SKM-1 treated with dmso at 0.1 percent for 144 hours (cell line): ENCODE data around the gene TTC16.

Experiments
- DNase-seq: peaks from one replicate; lab custom pipeline; 2025; ENCODE audit not compliant: unreplicated experiment; lab: John Stamatoyannopoulos, UW

The TTC16 gene

GRCh38 chr9:127720865-127721227 is 5.0 kb downstream of the TTC16 start:
- DNase-seq, result no peak

GRCh38 chr9:127721391-127721821 is 5.5 kb downstream of the TTC16 start:
- DNase-seq, result no peak

GRCh38 chr9:127722055-127722745 is 6.3 kb downstream of the TTC16 start:
- no peak for DNase-seq

DNA sequence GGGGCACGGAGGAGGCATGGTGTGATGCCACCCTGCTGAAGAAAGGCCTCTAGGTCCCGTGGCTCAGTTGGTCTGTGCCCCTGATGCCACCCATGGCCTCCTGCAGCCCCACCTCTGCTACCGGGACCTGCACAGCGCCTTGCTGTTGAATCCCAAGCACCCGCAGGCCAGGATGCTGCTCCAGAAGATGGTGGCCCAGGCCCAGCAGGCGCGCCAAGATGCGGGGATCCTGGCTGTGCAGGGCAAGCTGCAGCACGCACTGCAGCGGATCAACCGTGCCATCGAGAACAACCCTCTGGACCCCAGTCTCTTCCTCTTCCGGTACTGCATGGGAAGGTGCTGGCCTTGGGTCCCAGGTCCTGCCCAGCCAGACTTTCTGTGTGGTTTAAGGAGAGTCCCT is 7.1 kb downstream of the TTC16 start:
- no peak for DNase-seq

- DNase-seq, result no peak
Measured at GRCh38 chr9:127723444-127723843, 7.6 kb downstream of the TTC16 start.

GRCh38 chr9:127724012-127724411 is 8.1 kb downstream of the TTC16 start:
- DNase-seq, result no peak

DNA sequence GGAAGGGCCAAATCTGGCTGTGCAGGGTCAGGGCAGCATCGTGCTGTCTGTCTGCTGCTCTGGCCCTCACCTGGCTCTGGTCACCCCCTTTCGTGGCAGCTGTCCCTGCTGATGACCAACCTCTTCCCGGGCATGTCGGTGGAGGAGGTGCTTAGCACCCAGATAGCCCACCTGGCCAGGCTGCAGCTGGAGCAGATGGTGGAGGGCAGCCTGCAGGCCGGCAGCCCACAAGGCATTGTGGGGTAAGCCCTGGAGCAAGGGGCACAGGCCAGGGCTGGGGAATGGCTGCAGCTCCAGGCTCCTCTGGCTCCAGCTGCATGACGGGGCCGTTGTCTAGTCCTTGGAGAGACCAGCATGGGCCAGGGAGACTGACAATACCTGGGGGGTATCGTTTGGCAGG is 11.0 kb downstream of the TTC16 start:
- no peak for DNase-seq

GRCh38 chr9:127728808-127729207 is 12.9 kb downstream of the TTC16 start:
- DNase-seq, result no peak

DNA sequence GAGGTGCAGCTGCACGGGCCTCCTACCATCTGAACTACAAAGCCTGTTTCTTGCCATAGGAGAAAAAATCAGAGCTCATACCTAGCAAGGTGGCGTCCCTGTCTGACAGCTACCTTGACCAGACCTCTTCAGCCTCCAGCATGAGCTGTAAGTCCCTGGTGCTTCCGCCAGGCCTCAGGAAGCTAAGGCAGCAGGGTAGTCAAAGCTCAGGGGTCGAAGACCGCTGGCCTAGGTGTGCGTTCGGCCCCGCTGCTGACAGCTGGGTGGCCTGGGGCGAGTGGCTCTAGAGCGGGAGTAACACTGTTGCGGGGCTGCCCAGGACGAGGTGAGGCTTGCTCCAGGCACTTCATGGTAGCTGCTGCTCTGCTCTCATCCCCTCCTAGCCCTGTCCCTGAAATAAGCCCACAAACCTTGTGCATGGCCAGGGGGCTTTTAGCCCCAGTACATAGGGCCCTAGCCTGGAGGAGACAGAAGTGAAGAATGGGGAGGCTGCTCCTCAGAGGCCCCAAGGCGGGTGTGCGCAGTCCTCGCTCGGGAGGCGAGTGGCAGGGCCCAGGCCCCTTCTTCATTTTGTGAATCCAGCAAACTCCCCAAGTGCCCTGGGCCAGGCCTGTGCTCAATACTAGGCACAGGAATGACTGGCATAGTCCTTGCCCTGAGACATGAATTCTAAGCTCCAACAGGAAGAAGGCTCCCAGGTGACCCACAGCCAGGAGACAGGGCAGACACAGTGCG is 13.8 kb downstream of the TTC16 start:
- DNase-seq, result no peak

DNA sequence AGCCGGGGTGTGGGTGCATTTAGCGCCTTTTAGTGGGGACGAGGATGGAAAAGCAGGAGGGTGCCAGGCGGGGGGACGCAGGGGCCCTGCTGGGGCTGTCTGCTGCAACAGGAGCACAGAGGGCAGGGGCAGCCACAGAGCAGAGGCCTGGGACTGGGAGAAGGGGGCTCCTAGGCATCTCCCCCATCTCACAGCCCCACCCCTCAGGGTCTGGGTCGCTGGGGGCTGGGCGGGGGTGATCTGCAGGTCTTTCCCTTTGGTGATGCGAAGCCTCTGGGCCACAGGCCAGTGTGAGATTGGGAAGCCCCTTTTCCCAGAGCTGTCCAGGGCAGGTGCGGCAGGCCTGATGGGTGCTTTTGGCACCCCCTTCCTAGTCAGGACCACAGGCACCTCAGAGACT is 14.4 kb downstream of the TTC16 start:
- DNase-seq, result no peak

DNA sequence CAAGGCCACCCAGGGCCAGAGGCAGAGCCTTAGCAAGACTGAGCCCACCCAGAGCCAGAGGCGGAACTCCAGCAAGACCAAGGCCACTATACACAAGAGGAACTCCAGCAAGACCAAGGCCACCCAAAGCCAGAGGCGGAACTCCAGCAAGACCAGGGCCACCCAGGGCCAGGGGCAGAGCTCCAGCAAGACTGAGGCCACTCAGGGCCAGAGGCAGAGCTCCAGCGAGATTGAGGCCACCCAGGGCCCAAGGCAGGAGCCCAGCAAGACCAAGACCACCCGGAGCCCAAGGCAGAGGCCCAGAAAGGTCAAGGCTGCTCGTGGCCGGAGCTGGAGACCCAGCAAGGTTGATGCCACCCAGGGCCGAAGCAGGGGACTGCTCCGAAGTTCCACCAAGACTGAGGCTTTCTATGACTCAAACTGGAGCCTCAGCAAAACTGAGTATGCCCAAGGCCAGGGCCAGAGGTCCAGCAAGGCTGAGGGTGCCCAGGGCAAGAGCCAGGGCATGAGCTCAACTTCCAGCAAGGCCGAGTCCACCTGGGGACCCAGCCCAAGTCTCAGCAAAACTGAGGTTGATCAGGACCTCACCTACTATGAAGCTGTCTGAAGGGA is 15.0 kb downstream of the TTC16 start:
- DNase-seq, result no peak

DNA sequence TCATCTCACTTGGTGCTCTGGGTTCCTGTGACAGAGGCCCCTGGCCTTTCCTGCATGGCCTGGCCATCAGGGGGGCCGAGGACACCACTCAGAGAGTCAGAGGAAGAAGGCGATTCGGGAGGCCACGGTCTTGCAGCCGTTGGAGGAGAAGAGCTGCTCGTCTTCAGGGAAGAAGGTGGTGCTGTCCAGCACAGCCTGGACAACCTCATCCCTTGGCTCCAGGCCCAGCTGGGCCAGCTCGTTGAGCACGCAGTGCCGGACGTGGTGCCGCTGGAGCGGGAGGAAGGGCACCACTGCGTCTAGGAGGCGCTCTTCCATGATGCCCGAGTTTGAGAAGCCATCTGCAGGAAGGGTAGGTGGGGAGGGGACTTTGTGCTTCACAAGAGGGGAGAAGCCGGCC is 16.1 kb downstream of the TTC16 start:
- no peak for DNase-seq

DNA sequence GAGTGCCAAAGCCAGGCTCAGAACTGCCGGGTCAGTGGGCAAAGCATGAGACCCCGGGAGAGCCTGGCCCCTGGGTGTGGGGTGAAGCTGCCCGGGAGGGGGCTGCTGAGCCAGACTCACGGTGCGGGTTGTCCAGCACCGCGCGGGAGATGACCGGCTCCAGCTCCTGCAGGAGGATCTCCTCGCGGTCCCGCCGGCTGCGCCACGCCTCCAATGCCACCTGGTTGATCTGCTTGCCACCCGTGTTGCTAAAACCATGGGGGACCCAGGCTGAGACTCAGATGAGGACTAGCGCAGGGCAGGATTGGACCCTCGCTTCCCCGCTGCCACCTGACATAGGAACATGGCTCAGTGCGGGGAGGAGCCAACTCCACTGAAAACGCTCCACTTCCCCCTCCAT is 16.6 kb downstream of the TTC16 start:
- DNase-seq, result no peak

DNA sequence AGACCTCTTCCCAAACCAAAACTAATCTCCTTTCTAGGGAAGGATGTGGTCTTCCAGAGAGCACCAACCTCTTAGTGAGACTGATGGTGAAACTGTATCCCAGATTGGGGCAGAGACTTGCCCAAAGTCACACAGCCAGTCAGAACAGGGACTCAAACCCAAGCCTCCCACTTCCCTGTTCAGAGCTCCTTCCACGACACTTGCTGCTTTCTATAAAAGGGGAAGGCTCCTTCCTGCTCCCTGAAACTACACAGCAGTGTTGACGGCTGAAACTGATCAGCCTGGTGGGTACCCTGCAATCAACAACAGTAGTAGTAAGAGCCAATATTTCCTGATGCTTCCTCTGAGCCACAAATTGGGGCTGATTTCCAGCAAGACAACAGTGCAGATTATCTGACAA is 17.7 kb downstream of the TTC16 start:
- no peak for DNase-seq

DNA sequence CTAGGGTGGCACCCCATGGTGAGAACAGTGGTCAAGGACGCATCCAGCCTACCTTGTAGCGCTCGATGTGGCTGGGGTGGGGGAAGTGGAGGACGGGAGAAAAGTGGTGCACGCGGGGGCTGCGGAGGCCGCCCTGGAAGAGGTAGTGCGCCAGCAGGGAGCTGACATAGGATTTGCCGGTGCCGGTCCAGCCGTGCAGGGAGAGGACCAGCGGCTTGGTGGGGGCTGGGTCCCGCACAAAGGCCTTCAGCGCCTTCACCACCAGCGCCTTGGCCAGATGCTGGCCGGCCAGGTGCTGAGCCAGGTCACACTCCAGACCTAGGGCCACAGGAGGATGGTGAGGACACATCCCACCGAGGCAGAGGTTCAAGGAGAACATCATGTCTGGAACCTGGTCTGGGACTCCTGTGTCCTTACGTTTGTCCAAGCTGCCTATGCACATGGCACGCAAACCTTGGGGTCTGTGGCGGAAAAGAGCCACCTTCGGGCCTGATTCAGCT is 18.4 kb downstream of the TTC16 start:
- DNase-seq, result no peak

DNA sequence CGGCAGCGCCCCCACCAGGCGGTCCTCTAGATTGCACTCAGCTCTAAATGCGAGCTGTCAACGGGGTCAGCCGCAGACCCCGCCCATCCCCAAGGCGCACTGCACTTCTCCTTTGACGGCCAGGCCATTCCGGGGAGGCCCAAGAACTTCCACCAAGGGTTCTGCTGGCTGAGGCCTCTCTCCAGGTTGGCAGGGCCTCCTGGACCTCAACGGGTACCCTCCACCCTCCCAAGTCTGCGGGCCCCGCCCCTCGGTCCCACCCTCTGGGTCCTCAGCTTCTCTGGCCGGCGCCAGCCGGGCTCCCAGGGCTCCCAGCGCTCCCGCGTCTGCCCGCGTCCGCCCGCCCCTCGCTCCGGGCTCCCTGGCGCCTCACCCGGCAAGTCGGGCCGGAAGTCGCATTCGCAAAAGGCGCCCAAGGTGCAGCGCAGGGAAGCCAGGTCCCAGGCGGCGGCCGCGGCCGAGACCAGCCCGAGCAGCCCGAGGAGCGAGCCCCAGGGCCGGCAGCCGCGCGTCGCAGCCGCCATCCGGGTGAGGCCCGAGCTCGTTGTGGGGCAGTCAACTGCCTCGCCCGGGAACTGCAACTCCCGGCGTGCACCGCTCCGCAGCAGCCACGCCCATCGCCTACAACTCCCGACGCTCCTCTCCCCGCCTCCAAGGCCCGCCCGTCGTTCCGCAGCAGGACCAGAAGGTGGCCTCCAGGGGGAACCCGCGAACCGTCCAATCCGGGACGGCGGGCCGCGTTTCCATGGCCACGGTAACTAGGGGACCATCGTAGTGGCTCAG is 19.1 kb downstream of the TTC16 start, which contains the start of gene TOR2A:
TSS of gene TOR2A (minus strand) at position 548 of the 783 bp plus-strand sequence. CDS start at position 524, 24 bp downstream.
- peak; percentile 97 for DNase-seq

- no peak for DNase-seq
Measured at GRCh38 chr9:127735530-127736185, 19.8 kb downstream of the TTC16 start.

DNA sequence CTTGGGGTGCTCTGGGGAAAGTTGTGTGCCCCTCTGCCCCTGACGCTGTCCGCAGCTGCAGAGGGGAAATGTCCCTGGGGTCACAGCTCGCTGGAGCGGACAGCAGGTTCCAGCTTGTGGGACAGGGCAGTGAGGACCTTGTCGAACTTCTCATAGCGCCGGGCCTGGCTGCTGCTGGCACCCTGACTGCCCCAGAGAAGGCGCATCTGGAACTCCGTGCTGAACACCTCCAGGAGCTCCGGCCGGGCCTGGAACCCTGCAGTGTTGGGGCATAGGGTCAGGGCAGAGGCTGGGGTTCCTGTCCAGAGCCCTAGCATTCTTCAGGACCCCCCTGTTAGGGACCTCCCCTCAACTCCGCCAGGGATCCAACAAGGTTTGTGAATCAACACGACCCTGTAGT is 22.8 kb downstream of the TTC16 start:
- DNase-seq, result no peak

DNA sequence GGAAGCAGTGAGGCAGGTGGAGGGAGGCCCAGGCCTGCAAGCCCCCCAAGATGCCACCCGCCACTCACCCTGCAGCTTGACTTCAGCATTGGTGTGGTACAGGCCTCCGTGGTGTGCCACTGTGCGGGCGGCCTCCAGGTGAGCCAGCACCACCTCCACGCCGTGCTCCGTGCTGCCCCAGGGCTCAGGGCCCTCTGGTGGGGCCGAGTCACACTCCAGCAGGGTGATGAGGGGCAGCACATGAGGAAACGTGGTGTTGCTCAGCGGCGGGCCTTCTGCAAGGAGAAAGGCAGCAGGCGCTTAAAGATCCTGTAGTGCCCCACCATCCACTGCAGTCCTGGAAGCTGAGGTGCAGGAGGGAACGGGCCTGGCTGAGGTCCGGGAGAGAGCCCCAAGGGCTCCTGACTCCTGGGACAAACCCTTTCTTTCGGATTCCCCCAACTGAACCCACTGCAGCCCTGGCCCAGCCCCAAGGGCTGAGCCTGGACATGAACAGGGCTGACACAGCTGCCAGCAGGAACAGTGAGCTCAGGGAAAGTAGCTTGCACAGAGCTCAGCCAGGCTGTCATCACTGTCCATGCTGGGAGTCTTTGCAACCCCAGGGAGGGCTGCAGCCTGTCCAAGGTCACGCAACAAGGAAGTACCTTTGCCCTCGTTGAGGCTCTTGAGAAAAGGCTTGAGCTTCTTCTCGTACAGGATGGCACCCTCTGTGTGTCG is 23.9 kb downstream of the TTC16 start:
- no peak for DNase-seq

GRCh38 chr9:127741831-127742434 is 26.1 kb downstream of the TTC16 start:
- no peak for DNase-seq
